Measurements from ENCODE around the gene FBN2.

DNA sequence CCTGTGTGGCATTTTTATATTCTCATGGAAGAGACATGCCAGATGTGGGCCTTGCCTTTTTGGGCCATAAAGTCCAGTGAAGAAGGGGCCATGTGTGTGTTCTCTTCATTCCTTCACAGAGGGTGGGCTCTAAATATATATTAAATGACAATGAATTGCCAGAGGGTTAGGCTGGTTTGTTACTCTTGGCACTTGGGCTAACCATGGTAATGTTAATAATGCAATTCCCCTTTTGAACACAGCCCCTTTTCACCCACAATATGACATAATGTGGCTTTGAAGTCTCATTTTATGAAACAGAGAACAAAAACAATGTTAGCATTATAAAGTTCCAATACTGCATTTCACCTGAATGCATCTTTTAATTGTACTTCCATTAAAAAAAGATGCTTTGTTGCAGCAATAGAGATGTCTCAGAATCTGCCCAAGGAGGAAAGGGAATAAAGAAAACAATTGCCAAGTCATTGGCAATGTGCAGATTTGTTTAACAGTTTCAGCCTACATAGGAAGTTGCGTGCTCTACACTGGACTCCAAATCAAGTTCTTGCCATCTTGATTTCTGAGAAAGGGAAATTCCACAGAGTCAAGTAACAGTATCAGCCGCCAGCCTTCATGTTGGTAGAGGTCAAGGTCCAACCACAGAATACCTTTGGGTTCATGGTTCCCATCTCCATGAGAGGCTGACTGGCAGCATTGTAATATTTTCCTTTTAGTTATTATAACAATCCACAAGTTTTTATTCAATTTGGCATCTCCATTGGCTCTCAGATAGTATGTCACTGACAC is 312.6 kb downstream of the FBN2 start:
- TF ChIP-seq, protein P1, sequence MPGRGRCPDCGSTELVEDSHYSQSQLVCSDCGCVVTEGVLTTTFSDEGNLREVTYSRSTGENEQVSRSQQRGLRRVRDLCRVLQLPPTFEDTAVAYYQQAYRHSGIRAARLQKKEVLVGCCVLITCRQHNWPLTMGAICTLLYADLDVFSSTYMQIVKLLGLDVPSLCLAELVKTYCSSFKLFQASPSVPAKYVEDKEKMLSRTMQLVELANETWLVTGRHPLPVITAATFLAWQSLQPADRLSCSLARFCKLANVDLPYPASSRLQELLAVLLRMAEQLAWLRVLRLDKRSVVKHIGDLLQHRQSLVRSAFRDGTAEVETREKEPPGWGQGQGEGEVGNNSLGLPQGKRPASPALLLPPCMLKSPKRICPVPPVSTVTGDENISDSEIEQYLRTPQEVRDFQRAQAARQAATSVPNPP (IDR thresholded peaks at IDR 0.05; ENCODE audit: borderline replicate concordance, insufficient read depth, insufficient read length): no peak
- TF ChIP-seq SP1 (CRISPR knock-in tag; IDR thresholded peaks at IDR 0.05): no peak
- TF ChIP-seq MTA3 (IDR thresholded peaks at IDR 0.05; ENCODE audit: borderline replicate concordance): no peak
- no peak for TF ChIP-seq ZNF165 (CRISPR knock-in tag; IDR thresholded peaks at IDR 0.05; ENCODE audit: borderline replicate concordance)
- TF ChIP-seq, protein P2, sequence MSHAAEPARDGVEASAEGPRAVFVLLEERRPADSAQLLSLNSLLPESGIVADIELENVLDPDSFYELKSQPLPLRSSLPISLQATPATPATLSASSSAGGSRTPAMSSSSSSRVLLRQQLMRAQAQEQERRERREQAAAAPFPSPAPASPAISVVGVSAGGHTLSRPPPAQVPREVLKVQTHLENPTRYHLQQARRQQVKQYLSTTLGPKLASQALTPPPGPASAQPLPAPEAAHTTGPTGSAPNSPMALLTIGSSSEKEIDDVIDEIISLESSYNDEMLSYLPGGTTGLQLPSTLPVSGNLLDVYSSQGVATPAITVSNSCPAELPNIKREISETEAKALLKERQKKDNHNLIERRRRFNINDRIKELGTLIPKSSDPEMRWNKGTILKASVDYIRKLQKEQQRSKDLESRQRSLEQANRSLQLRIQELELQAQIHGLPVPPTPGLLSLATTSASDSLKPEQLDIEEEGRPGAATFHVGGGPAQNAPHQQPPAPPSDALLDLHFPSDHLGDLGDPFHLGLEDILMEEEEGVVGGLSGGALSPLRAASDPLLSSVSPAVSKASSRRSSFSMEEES (CRISPR knock-in tag; IDR thresholded peaks at IDR 0.05): no peak
- TF ChIP-seq, protein P3, sequence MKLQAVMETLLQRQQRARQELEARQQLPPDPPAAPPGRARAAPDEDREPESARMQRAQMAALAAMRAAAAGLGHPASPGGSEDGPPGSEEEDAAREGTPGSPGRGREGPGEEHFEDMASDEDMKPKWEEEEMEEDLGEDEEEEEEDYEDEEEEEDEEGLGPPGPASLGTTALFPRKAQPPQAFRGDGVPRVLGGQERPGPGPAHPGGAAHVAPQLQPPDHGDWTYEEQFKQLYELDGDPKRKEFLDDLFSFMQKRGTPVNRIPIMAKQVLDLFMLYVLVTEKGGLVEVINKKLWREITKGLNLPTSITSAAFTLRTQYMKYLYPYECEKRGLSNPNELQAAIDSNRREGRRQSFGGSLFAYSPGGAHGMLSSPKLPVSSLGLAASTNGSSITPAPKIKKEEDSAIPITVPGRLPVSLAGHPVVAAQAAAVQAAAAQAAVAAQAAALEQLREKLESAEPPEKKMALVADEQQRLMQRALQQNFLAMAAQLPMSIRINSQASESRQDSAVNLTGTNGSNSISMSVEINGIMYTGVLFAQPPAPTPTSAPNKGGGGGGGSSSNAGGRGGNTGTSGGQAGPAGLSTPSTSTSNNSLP (IDR thresholded peaks at IDR 0.05; ENCODE audit: borderline replicate concordance, low read depth, low read length): no peak
- TF ChIP-seq PRPF4 (IDR thresholded peaks at IDR 0.05; ENCODE audit: insufficient read depth, low read depth, low read length, poor library complexity, severe bottlenecking): no peak
- TF ChIP-seq, protein P4, sequence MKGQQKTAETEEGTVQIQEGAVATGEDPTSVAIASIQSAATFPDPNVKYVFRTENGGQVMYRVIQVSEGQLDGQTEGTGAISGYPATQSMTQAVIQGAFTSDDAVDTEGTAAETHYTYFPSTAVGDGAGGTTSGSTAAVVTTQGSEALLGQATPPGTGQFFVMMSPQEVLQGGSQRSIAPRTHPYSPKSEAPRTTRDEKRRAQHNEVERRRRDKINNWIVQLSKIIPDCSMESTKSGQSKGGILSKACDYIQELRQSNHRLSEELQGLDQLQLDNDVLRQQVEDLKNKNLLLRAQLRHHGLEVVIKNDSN (CRISPR knock-in tag; IDR thresholded peaks at IDR 0.05): no peak
- TF ChIP-seq NELFE (IDR thresholded peaks at IDR 0.05; ENCODE audit: insufficient read depth, insufficient read length): no peak
